ENCODE results near the gene CDK14.

CDK14 gene

GRCh38 chr7:90595801-90596670 is at the start of gene CDK14:
TSS of gene CDK14 (plus strand) at chr7:90596321. CDS start at chr7:90596628, 307 bp downstream.
- DNase-seq (ENCODE audit: low read depth), result no peak

- DNase-seq (ENCODE audit: low read depth), result no peak
Measured at GRCh38 chr7:90551036-90551435, 45.1 kb upstream of the CDK14 start.

DNA sequence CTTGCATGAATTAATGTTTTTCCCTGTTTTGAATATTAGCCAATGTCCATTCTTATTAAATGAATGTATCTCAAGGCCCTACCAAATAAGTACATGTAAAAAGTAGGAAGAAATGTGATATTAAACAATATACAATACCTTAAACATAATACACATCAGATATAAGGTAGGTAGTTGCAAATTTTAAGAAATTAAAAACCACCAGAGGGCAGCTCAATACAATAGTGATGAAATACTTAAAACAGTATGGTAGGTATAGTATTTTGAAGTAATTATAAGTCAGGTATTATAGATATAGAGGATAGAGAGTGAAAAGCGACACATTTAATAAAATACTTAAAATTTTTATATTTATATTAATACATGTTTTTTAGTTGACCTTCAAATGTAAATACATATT is 43.6 kb upstream of the CDK14 start:
- no peak for DNase-seq (ENCODE audit: low read depth)

GRCh38 chr7:90560730-90561129 is 35.4 kb upstream of the CDK14 start:
- DNase-seq (ENCODE audit: low read depth), result no peak

DNA sequence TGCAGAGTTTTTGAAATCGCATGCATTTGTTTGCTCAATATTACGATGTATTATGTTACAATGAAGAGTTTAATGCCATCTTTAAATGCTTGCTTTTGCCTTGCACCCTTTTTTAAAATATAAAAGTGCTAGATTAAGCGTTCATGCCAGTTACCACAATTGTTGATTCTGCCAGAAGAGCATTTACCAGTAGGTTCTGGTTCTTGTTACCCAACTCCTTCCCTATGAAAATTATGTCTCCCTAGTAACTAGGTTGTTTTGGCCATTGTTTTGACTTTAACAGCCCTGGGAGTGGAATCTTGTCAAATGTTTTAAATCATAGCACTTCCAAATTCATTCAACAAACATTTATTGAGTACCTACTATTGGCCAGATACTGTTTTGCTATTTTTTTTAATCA is 32.8 kb upstream of the CDK14 start:
- no peak for DNase-seq (ENCODE audit: low read depth)

- DNase-seq (ENCODE audit: low read depth), result no peak
Measured at GRCh38 chr7:90564455-90564854, 31.7 kb upstream of the CDK14 start.

- no peak for DNase-seq (ENCODE audit: low read depth)
Measured at GRCh38 chr7:90568213-90568612, 27.9 kb upstream of the CDK14 start.

DNA sequence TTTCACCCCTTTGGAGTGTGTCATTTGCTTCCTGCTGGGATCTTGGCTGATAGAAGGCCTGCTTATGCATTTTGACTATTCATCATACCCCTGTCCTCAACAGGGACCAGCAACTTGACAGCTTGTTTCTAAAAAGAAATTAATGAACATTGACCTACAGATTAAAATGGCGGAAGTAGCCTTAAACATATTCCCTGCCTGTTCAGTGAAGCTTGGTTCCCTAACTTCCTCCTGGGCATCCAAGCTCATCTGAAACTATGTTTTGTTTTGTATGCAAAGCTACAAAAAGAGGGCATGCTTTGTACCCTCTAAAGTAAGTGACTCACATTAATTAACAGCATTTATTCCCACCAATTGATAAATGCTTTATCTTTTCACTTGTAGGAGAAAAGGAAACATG is 26.8 kb upstream of the CDK14 start:
- DNase-seq (ENCODE audit: low read depth), result no peak

DNA sequence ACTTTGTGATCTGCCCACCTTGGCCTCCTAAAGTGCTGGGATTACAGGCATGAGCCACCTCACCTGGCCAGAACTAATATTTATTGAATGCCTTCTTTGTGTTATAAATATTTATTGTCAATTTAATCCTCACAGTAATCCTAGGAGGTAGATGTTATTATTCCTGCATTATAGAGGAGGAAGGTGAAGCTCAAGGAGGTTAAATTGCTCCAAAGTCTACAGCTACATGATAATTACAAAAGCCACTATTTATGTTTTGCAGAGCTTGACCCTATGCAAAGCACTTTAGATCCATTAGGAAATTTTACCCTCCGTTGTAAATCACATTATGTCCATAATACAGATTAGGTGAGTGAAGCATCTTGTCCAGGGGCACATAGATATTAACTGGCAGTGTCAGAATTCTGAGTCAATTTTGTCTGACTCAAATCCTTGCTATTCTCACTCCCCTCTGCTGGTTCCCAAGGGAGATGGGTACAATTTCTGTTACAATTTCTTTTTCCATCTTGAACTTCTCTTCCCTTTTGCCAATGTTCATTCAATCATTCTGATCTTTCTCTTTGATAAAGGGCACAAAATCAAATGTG is 25.7 kb upstream of the CDK14 start:
- DNase-seq (ENCODE audit: low read depth), result no peak

GRCh38 chr7:90574146-90574819 is 21.8 kb upstream of the CDK14 start:
- no peak for DNase-seq (ENCODE audit: low read depth)

DNA sequence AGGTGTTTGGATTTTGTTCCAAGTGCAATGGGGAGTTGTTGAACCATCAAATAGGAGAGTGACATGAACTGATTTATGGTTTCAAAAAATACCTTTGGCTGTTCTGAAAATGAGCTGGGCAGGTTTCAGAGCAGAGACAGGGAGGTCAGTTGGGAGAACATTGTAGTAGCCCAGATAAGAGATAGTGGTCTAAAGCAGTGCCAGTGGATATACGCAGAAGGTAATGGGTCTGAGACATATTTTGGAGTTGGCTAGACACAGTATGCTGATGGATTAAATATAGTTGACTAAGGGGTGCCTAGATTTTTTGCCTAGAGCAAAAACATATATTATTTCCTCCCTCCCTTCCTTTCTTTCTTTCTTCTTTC is 21.3 kb upstream of the CDK14 start:
- DNase-seq (ENCODE audit: low read depth), result no peak

GRCh38 chr7:90579181-90579688 is 16.9 kb upstream of the CDK14 start:
- DNase-seq (ENCODE audit: low read depth), result no peak

DNA sequence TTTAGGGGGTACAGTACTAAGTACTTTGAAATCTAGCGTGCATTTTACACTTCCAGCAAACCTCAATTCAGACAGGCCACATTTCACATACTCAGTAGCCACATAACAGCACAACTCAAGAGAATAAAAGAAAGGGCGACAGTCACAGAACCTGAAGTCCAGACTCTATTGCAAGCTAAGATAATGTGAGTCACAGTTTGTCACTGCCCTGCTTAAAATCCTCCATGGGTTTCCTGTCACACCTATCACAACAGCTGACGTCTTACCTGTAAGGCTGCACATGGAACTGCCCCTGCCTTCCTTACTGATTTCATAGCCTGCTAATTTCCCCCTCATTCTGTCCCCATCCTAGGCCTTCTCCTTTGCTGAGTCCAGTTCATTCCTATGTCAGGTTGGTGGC is 16.1 kb upstream of the CDK14 start:
- no peak for DNase-seq (ENCODE audit: low read depth)

GRCh38 chr7:90582164-90582563 is 14.0 kb upstream of the CDK14 start:
- DNase-seq (ENCODE audit: low read depth), result no peak

DNA sequence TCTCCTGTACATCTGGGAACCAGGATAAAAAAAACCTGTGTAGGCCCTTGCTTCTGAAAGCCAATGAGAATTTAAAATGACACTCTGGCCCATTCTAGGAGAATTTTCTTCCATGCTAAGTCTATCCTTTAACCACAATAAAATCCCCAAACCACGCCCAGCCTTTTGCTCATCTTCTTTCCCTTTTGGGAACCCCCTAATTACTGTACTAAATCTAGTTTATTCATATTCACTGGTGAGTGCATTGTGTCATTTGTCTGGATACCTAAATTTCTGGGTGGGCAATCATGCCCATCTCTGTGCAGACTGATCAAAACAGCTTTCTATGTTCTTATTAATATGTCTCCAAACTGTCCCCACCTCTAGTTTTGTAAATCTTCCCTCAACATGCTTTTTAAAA is 11.7 kb upstream of the CDK14 start:
- no peak for DNase-seq (ENCODE audit: low read depth)

- no peak for DNase-seq (ENCODE audit: low read depth)
Measured at GRCh38 chr7:90586091-90586490, 10.0 kb upstream of the CDK14 start.

- DNase-seq (ENCODE audit: low read depth), result no peak
Measured at GRCh38 chr7:90587766-90588165, 8.4 kb upstream of the CDK14 start.

DNA sequence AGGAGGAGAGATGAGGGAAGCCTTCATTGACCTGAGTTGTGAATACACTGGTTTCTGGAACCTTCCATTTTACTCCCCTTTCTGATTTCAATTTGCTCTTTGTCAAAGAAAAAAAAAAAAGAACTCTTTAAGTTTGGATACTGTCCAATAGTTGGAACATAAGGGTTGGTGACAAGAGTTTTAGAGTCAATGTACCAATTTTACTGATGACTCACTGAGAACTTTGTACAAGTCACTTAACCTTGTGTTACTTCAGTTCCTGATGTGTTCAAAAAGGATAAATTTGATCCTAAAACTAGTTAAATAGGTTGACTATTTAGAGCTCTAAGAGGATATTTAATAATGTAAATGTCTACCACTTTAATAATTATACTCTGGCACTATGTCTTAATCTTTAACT is 4.1 kb upstream of the CDK14 start:
- no peak for DNase-seq (ENCODE audit: low read depth)

- no peak for DNase-seq (ENCODE audit: low read depth)
Measured at GRCh38 chr7:90593205-90593604, 2.9 kb upstream of the CDK14 start.

- no peak for DNase-seq (ENCODE audit: low read depth)
Measured at GRCh38 chr7:90594751-90595317, 1.3 kb upstream of the CDK14 start.

DNA sequence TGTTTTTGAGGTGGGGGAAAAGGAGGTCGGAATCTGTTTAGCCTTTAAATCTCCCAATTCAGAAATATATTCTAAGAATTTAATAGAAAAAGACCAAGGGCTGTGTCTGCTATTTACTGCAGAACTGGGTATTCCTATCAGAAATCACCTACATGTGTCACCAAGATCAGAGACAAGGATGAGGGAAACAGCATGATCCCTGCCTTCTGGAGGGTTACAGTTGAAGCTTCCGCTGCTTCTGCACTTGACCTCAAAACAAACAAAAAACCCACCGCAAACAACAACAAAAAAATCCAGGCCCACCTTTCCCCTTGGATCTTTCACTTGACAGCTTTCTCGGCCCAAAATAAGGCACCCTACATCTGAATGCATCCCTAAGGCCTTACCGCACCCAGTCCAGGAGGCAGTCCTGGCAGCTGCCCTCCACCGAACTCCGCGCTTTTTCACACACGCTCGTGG is 750 bp upstream of the CDK14 start:
- no peak for DNase-seq (ENCODE audit: low read depth)

DNA sequence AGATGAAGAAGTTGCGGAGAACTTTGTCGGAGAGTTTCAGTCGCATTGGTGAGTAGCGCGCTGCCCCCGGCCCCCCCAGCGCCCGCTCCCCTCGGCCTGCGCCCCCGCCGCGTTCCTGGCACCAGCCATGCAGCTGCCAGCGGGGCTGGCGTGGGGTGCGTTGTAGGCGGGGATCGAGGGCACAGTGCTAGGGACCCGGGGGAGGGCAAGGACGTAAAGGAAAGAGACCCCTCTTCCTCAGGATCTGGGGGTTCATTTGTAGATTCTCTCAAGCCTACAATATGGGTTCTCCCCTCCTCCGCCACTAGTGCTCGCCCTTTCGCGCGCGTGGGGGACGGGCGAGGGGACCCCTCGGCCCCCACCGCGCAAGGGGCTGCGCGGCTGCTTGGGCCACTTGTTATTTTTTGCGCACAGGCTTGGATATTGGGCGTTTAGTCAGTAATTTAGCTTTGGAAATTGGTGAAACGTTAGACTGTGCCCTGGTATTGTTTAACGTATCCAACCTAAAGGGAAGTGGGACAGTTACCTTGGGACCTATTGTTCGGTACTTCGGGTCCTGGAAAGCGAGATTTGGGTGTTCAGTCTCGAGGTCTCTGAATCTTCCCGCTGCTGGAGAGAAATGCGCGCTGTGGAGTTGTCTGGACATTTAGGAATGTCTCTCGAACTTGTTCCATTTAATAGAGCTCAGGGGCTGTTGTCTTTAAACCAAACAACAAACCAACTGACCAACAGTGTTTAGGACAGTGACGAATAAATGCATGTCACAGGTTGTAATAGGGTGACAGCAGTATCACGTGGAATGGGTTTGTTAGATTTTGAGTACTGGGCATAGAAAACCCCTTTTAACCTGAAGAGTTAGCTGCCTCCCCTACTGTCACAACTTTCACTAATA is 796 bp downstream of the CDK14 start:
- no peak for DNase-seq (ENCODE audit: low read depth)

All from stimulated activated CD8-positive, alpha-beta memory T cell treated with anti-CD3 and anti-CD28 coated beads, Interleukin-7, amount 100 ng/mL, for 24 hours (primary cell).